ENCODE results near the gene PARD3.

Gene PARD3

DNA sequence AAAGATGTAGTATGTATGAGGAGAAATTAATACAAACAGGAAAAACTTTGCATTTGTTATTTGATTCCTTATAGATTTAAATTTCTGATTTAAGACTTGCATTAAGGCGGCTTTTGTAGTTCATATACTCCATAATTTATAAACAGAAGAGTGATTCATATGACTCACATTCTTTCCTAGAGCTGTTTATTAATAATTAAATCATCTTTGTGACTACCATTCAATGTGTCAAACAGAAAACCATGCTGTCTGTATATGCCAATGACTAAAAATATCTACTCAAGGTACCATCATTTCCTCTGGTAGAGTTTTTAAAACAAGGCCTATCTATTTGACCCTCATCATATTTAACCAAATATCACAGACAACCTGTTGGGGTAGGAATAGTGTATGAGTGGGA, 501.7 kb downstream of the PARD3 start:
- DNase-seq (ENCODE audit: insufficient read length, low spot score) (no peak), FAIRE-seq (no peak)
- TF ChIP-seq, protein P1, sequence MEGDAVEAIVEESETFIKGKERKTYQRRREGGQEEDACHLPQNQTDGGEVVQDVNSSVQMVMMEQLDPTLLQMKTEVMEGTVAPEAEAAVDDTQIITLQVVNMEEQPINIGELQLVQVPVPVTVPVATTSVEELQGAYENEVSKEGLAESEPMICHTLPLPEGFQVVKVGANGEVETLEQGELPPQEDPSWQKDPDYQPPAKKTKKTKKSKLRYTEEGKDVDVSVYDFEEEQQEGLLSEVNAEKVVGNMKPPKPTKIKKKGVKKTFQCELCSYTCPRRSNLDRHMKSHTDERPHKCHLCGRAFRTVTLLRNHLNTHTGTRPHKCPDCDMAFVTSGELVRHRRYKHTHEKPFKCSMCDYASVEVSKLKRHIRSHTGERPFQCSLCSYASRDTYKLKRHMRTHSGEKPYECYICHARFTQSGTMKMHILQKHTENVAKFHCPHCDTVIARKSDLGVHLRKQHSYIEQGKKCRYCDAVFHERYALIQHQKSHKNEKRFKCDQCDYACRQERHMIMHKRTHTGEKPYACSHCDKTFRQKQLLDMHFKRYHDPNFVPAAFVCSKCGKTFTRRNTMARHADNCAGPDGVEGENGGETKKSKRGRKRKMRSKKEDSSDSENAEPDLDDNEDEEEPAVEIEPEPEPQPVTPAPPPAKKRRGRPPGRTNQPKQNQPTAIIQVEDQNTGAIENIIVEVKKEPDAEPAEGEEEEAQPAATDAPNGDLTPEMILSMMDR (IDR thresholded peaks at IDR 0.05; ENCODE audit: insufficient read depth, missing control alignments) = no peak

DNA sequence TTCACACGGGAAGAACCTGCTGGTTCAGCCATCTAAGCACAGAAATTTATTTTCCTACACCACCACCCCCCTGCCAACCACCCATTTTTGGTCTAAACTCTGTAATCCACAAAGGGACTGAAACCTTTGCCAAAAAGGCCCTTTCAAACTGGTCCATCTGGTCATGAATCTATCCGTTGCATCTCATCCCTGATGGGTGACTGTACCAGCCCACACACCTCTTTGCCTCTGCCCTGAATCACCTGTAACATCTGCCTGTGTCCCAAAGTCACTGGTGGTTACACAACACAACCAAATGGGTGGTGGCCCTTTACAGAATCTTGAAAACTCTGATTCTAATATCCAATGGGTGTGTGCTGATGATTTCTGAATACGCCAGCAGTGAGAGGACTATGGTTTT, 503.4 kb downstream of the PARD3 start:
- FAIRE-seq = no peak
- TF ChIP-seq, protein P1 (IDR thresholded peaks at IDR 0.05; ENCODE audit: insufficient read depth, missing control alignments) = no peak
- no peak for DNase-seq (ENCODE audit: insufficient read length, low spot score)

DNA sequence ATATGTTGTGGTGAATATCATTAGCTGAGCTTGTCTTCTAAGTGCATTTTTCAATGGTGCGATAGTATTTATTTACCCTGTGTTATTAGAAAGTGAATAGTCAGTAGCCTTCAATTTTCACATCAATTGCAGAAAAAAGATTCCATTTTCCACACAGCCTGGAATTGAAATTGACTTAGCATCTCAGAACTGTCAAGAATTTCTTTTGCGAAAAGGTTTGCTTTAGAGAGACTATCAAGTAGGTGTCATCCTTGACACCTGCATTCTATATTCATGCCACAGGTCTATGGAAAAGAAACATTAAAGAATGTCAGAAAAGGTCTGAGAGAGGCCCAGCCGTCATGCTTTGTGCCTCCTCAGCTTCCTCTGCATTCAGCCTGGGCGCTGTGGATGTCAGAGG, 504.9 kb downstream of the PARD3 start:
- TF ChIP-seq, protein P1 (IDR thresholded peaks at IDR 0.05; ENCODE audit: insufficient read depth, missing control alignments) = no peak
- FAIRE-seq = no peak
- DNase-seq (ENCODE audit: insufficient read length, low spot score) = no peak

DNA sequence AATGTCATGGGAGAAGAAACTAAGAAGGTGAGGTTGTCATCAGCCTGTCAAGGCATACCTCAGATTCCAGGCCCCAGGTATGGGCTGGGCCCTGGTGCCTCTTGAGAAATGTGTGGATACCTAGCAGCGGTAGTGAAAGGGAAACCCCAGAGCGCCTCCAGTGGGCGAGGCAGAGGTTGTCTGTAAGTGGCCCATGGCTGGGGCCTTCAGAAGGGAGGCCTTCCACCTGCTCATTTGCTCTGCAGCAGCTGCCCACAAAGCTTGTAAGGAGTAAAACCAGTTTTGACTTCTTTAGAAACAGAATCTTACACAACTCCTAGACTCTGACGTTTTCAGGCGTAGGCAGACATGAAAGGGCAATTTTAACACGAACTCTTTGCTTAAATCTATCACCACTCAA, 509.9 kb downstream of the PARD3 start:
- TF ChIP-seq, protein P1 (IDR thresholded peaks at IDR 0.05; ENCODE audit: insufficient read depth, missing control alignments) = no peak
- no peak for FAIRE-seq
- no peak for DNase-seq (ENCODE audit: insufficient read length, low spot score)

DNA sequence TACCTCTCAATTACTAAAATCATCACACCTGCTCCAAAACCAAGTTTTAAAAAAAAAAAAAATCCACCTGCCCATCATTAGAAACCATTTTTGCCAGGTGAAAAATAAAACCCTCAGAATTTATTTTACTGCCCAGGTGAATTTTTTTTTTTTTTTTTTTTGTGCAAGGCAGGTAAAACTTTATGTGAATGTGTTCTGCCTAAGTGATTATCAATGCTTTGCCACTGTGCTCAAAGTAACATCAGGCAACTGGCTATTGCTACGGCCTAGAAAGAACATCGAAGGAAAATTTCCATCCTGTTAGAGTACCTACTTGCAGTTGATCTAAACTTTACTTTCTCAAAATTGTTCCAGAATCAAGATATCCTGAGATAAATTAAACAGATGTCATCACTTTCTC, 512.1 kb downstream of the PARD3 start:
- DNase-seq (ENCODE audit: insufficient read length, low spot score) (no peak), FAIRE-seq (no peak)
- TF ChIP-seq, protein P1 (IDR thresholded peaks at IDR 0.05; ENCODE audit: insufficient read depth, missing control alignments) = no peak

DNA sequence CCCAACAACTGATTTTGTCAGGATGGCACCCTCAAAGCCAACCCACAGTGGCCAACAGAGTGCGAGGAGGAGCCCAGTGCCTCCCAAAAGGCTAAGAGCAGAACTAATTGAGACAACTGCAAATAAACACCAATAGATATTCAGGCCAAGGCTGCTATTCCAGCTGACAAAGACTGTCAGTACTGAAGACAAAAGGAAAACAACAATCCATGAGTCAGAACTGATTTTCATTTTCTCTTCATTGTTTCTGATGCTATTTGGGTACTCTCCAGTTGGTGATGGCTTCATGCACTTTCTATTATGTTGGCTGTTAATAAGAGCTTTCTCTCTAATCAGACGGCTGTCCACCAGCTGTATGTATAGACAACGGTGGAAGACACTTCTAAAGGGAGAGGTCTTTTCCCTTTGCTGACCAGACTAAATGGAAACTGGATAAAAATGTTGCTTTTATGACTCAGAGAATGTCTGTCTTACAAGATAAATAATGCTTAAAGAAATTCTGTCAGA, 515.9 kb downstream of the PARD3 start:
- DNase-seq (ENCODE audit: insufficient read length, low spot score) = no peak
- no peak for FAIRE-seq
- TF ChIP-seq, protein P1 (IDR thresholded peaks at IDR 0.05; ENCODE audit: insufficient read depth, missing control alignments) = no peak

DNA sequence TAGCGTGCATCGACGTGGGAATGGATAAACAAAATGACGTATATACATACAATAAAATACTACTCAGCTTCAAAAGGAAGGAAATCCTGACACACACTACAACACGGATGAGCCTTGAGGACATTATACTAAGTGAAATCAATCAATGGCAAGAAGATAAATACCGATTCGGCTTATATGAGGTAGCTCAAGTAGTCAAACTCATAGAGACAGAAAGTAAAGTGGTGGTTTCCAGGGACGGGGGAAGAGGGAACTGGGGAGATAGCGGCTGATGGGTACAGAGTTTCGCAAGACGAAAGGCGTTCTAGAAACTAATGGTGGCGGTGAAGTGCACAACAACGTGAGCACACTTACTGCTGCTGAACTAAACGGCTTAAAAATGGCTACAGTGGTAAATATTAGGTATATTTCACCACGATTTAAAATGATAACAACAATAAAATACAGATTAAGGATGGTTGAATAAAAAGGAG, 516.7 kb downstream of the PARD3 start:
- DNase-seq (ENCODE audit: insufficient read length, low spot score) (no peak), FAIRE-seq (no peak)
- TF ChIP-seq, protein P1 (IDR thresholded peaks at IDR 0.05; ENCODE audit: insufficient read depth, missing control alignments) = no peak

Measured in D721Med (cell line).